Stimulated activated CD8-positive, alpha-beta memory T cell treated with anti-CD3 and anti-CD28 coated beads, Interleukin-7, amount 100 ng/mL, for 1 hour (primary cell): ENCODE measurements around the gene NPAS4.
A peak's percentile ranks its signal among the peaks of the same experiment; 100 is the strongest.
"Not testable (repeated sequence)": the region's sequence is repeated elsewhere in the genome, so short reads cannot be mapped to it uniquely, and the experiment has no call there.

ENCODE experiments used
- DNase-seq, 2 donors: peaks; one replicate each; pipeline ENCODE4 v3.0.0-alpha.2; 2020; ENCODE audit warnings: low read depth in 2 of 2

The NPAS4 gene

DNA sequence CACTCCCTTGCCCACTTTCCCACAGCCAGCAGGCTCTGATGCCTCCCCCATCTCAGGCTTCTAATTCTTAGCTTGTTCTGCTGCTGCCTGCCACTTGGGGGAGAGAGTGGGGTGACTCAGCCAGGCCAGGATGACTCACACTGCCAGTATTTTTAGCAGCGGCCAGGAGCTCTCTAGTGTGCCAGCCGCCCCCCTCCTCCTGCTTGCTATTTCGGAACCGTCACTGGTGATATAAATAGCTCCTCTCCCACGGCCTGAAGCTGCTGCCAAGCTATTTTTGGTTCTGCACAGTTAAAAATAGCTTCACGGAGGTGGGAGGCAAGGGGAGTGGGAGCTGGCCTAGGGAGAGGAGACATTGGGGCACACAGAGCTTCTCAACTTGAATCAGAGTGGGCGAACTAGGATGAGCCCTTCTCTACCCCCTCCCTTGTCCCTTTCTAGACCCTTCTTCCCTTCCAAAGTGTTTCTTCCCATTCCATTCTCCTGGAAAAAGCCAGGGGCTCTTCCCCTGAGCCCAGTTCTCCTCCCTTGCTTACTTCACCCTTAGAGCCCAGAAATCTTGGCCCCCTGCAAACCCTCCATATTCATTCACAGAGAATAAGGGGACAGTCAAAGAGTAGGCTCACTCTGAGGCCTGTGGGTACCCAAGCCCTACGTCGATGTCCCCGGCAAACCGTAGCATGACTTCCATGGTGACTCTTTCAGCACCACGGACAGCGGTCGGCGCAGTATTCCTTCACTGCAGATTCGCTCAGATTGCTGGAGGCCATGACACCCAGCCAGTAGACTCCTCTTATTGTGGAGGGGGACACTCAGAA is 2.5 kb upstream of the NPAS4 start:
- DNase-seq: no peak

GRCh38 chr11:66418986-66419308 is 1.9 kb upstream of the NPAS4 start:
- no peak for DNase-seq

- DNase-seq: no peak
Measured at GRCh38 chr11:66419825-66420224, 1.0 kb upstream of the NPAS4 start.

- DNase-seq: peak; percentile 75 to 86
Measured at GRCh38 chr11:66421492-66422205, 814 bp downstream of the NPAS4 start.

- DNase-seq: no peak
Measured at GRCh38 chr11:66426314-66426713, 5.5 kb downstream of the NPAS4 start.

DNA sequence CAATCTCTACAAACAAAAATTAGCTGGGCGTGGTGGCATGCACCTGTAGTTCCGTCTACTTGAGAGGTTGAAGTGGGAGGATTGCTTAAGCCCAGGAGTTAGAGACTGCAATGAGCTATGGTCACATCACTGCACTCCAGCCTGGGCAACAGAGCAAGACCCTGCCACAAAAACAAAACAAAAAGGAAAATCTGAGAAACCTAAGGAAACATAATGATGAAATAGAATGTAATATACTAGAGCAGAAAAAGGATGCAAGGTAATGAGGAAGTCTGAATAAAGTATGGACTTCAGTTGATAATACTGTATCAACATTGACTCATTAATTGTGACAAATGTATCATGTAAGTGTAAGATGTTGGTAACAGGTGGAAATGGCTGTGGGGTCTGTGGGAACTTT is 8.1 kb downstream of the NPAS4 start:
- no peak for DNase-seq

DNA sequence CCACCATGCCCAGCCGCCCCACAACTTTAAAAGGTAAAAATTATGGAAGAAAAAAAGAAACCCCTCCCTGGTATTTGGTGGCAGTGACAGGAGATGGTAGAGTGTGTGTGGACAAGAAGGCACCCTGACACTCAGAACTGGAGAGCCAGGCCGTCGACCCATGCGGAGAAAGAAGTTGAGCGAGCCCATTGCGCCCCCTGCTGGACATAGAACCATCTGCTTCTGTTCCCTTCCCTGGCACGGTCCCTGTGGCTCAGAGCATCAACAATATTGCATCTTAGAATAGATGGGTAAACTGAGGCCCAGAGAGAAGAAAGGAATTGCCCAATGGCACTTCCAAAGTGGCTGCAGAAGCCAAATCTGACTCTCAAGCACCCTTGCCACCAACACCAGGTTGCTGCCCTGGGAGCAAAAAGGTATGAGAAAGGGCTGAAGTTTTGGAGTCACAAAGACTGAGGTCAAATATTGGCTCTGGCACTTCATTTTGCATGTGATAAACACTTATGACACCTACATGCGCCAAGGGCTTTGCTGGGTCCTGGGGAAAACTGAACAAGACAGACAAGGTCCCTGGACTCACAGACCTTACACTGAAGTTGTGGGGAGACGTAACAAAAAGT is 9.3 kb downstream of the NPAS4 start:
- DNase-seq: peak; percentile 36 to 59

DNA sequence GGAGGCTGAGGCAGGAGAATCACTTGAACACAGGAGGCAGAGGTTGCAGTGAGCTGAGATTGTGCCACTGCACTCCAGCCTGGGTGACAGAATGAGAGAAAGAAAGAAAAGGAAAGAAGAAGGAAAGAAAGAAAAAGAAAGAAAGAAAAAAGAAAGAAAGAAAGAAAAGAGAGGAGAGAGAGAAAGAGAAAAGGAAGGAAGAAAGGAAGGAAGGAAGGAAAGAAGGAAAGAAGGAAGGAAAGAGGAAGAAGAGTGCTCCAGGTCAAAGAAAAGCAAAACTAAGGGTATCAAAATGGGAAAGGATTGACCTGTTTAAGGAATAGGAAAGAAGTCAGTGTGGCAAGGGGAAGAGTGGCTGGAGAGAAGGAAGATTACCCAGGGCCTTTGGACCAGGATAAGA is 10.5 kb downstream of the NPAS4 start:
- not testable (repeated sequence) for DNase-seq

GRCh38 chr11:66431871-66432329 is 11.1 kb downstream of the NPAS4 start:
- DNase-seq: not testable (repeated sequence)

- no peak for DNase-seq
Measured at GRCh38 chr11:66432597-66432996, 11.8 kb downstream of the NPAS4 start.

DNA sequence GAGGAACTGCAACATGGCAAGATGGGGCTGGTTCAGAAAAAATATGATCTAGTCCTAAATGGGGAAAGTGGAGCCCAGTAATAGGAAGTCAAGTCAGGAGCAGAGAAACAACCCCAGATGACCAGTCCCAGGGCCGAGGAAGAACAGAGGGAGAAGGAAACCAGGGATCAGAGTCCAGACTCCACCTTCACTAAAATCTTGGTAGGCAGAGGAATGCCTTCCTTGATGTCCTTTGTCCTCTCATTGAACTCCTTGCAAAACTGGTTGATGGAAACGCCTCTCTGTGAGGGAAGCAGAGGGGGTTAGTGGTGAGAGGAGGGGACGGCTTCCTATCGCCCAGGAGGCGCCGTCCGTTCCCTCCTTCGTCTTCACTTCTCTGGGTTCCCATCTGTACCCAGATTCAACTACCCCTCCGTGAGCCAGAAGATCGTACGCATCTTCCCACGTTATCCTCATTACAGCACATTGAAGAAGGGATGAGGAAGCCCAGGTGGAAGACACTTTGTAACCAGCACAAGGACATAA is 17.2 kb downstream of the NPAS4 start:
- DNase-seq: no peak

DNA sequence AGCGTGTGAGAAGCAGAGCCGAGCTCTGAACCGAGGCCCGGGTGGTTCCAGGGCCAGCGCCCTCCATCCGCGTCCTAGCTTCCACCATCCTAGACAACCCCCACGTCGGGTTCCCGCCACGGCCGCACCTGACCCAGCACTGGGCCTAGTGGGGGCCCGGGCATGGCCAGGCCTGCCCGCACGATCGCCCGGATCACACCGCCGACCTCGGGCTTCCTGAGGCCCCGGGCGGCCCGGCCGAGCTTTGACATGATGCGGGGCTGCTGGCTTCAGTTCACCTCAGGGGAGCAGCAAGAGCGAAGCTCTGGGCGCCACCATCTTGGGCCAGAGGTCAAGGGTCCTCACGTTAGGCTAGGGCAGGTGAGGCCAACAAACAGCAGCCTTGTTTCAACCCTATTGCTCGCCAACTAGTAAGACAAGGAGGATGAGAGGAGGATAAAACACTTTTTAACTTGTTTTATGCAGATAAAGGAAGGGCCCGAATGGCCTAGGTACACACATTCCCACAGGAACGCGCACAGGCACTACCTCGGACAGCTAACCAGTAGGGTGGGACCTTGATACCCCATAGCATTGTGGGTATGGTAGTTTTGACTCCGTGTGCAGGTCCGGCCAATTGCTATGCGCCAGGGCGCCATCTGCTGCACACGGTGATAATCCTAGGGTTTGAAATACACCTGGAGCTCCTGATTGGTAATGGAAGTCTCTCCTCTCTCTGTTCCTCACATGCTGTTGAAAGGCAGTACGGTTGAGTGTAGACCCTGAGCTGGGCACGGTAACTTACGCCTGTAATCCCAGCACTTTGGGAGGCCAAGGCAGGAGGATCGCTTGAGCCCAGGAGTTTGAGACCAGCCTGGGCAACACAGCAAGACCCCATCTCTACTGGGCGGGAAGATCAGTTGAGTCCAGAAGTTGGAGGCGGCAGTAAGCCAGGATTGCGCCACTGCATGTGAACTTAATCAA is 17.9 kb downstream of the NPAS4 start, which contains the start of gene MRPL11:
Gene MRPL11 (minus strand): TSS at position 345 of the 963 bp plus-strand sequence. CDS start 94 bp downstream, at position 251.
- peak; percentile 70 to 72 for DNase-seq

GRCh38 chr11:66440101-66440939 is 19.5 kb downstream of the NPAS4 start:
- not testable (repeated sequence) for DNase-seq

DNA sequence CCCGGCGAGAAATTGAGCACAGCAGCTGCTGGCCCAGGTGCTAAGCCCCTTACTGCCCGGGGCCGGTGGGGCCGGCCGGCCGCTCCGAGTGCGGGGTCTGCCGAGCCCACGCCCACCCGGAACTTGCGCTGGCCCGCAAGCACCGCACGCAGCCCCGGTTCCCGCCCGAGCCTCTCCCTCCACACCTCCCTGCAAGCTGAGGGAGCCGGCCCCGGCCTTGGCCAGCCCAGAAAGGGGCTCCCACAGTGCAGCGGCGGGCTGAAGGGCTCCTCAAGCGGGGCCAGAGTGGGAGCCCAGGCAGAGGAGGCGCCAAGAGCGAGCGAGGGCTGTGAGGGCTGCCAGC is 20.1 kb downstream of the NPAS4 start:
- not testable (repeated sequence) for DNase-seq

DNA sequence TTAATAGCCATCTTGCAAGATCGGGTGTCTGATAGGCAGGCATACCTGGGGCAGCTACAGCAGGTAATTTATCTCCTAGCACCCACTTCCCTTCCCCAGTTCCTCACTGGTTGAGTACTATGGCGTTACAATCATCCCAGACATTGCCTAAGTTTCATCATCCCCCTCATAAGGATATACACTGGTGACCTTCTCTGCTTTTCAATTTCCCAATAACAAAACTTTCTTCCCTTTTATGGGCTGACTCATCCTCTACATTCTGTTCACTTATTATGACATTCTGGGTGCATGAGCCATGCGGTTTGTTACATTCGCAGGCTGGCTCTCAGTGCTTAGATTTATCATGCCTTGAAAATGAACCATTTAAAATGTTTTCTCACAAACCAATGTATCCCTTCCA is 22.8 kb downstream of the NPAS4 start:
- DNase-seq: no peak

- no peak for DNase-seq
Measured at GRCh38 chr11:66447012-66447411, 26.2 kb downstream of the NPAS4 start.

DNA sequence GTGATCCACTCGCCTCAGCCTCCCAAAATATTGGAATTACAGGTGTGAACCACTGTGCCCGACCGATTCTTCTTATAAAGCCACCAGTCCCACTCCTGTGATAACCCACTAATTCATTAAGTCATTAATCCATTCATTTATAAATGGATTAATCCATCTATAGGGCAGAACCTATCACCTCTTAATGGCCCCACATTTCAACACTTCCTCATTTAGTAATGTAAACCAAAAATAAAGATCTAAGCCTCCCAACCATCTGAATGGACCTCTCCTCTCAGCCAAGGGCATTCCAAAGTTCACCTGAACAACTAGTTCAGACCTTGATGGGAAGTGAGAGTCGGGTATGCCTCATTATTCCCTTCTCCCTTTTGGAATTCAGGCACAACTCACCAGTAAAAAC is 27.7 kb downstream of the NPAS4 start:
- no peak for DNase-seq

GRCh38 chr11:66450560-66450959 is 29.7 kb downstream of the NPAS4 start:
- no peak for DNase-seq

- DNase-seq: no peak
Measured at GRCh38 chr11:66451663-66452062, 30.8 kb downstream of the NPAS4 start.

DNA sequence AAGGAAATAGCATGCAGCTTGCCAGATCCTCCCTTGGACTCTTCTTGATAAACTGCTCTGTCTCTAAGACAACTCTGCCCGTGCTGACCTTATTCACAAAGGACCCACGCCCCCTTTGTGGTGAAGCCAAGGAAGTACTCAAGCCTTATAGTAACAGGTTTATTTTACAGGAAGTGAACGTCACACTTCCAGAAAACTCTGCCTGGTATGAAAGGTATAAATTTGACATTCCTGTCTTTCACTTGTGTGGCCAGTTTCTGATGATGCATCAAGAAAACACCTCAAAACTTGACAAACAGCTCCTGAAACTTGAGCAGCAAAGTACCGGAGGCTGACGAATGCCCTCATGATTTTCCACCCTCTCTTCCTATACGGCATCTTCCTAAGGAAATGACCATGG is 33.4 kb downstream of the NPAS4 start:
- no peak for DNase-seq
